ENCODE results near the gene LAMP1. TPM values are rescaled to one million over a fixed set of nuclear protein-coding genes. Genes with fewer than 3 reads are reported as not detected.

The LAMP1 gene
- total and polyA plus RNA-seq, 2 of the 4 experiments (the other 2 are of a cell fraction) = 60.6 to 229 TPM

DNA sequence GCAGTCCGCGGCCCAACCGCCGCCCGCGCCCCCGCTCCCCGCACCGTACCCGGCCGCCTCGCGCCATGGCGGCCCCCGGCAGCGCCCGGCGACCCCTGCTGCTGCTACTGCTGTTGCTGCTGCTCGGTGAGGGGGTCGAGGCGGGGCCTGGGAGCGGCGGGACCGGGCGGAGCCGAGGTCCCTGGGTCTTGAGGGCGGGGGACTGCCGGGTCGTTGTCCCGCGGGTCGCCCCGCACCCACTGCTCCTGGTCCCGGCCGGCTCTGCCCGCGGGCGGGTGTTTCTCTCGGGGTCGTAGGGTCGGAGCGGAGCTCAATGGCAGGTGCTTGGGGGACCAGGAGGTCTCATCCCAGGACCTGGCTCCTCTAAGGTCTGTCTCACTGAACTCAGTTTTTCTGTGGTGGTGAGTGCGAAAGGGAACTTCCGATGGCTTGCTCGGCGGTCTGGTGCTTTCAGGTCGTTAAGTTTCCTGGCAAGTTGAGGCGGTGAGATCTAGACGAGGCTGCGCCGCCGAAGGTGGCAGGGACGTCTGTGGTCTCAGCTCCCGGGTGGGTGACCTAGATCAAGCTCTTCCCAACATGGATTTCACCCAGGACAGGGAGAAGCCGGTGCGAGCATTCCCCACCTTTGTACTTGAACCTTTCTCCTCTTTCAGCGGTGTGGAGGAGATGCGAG lies 467 bp downstream of the LAMP1 start:
- Histone ChIP-seq H4K5ac (ENCODE audit: low read depth, low read length) (peak overlapping the region; percentile 67), H3K9ac (ENCODE audit: low read depth, low read length) (peak overlapping the region; percentile 80), H3K4ac (ENCODE audit: low read depth, low read length) (peak overlapping the region; percentile 72), H4K8ac (ENCODE audit: low read depth in 2 of 2, low read length in 2 of 2) (peak overlapping the region; percentile 63 to 73; a peak in 2 of 4 replicates), H4K20me1 (ENCODE audit: insufficient read depth, low read length) (peaks cover 42% of the 10 kb centered on the region), H3K18ac (ENCODE audit: low read depth, low read length) (no peak overlapping the region), H2BK5ac (ENCODE audit: low read depth, low read length, poor library complexity, severe bottlenecking) (peak overlapping the region; percentile 30), H4K91ac (ENCODE audit: insufficient read depth, low read depth, low read length) (no peak overlapping the region), H3K9me3 (ENCODE audit: control insufficient read depth, insufficient read depth, low read length) (no peaks in the 10 kb centered on the region), H3K79me1 (ENCODE audit: low read depth in 1 of 2, low read length in 2 of 2) (peaks cover 4 to 40% of the 10 kb centered on the region in 2 experiments; a peak in 3 of 4 replicates), H3K27ac (ENCODE audit: insufficient read depth, low read length) (peak overlapping the region; percentile 40), H2AK9ac (replicated peaks; ENCODE audit: low read depth, low read length, poor library complexity) (peak overlapping the region; percentile 98), H3K27me3 (ENCODE audit: control insufficient read depth, insufficient read depth, low read length) (no peaks in the 10 kb centered on the region), H2AFZ (replicated peaks; ENCODE audit: low read length, poor library complexity) (peak overlapping the region; percentile 100), H3K14ac (replicated peaks; ENCODE audit: low read depth, low read length) (peak overlapping the region; percentile 72), H3K4me3 (ENCODE audit: insufficient read depth, low read depth, low read length) (peak overlapping the region; percentile 73), H2BK20ac (ENCODE audit: low read depth, low read length) (no peak overlapping the region), H3K36me3 (ENCODE audit: control insufficient read depth, insufficient read depth, low read length) (no peaks in the 10 kb centered on the region; the same call in 1 of the 2 replicates), H3K9me1 (ENCODE audit: insufficient read depth, low read length) (peaks cover 7% of the 10 kb centered on the region; the same call in 1 of the 2 replicates), H3K4me2 (ENCODE audit: low read depth, low read length) (peak overlapping the region; percentile 82), H3K56ac (ENCODE audit: extremely low read depth, insufficient read depth, low read length) (peak overlapping the region; percentile 41; the same call in 1 of the 2 replicates), H2BK120ac (ENCODE audit: low read depth, low read length) (no peak overlapping the region; the same call in 1 of the 2 replicates), H3K23ac (ENCODE audit: low read depth, low read length) (peak overlapping the region; percentile 96), H3K4me1 (ENCODE audit: control insufficient read depth, insufficient read depth, low read length) (peaks cover 4% of the 10 kb centered on the region; the same call in 1 of the 2 replicates), H2BK15ac (ENCODE audit: low read depth, low read length) (no peak overlapping the region), H2AK5ac (ENCODE audit: low read depth, low read length) (peak overlapping the region; percentile 79)
- dilution Hi-C loops (cut with HindIII; ENCODE audit: low sequenced_read_pairs, unreplicated experiment) (no loop called here), in situ Hi-C loops (cut with MboI; ENCODE audit: low sequenced_read_pairs) (no loop called here), intact Hi-C loops (cut with micrococcal nuclease) (no loop called here)
- TF ChIP-seq CTCF (conservative IDR thresholded peaks at IDR 0.05; ENCODE audit: low read depth, low read length) = no peak
- TF ChIP-seq, protein P1, sequence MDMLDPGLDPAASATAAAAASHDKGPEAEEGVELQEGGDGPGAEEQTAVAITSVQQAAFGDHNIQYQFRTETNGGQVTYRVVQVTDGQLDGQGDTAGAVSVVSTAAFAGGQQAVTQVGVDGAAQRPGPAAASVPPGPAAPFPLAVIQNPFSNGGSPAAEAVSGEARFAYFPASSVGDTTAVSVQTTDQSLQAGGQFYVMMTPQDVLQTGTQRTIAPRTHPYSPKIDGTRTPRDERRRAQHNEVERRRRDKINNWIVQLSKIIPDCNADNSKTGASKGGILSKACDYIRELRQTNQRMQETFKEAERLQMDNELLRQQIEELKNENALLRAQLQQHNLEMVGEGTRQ (IDR thresholded peaks at IDR 0.05; ENCODE audit: low read depth, low read length) = no peak; the same call in 1 of the 2 replicates
- no peak for TF ChIP-seq SMC3 (IDR thresholded peaks at IDR 0.05; ENCODE audit: low read depth, low read length)
- no peak for TF ChIP-seq RFX5 (IDR thresholded peaks at IDR 0.05; ENCODE audit: low read depth, low read length)
- no peak for TF ChIP-seq CHD1 (IDR thresholded peaks at IDR 0.05; ENCODE audit: low read depth, low read length)
- TF ChIP-seq, protein P2, sequence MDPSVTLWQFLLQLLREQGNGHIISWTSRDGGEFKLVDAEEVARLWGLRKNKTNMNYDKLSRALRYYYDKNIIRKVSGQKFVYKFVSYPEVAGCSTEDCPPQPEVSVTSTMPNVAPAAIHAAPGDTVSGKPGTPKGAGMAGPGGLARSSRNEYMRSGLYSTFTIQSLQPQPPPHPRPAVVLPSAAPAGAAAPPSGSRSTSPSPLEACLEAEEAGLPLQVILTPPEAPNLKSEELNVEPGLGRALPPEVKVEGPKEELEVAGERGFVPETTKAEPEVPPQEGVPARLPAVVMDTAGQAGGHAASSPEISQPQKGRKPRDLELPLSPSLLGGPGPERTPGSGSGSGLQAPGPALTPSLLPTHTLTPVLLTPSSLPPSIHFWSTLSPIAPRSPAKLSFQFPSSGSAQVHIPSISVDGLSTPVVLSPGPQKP (IDR thresholded peaks at IDR 0.05; ENCODE audit: borderline replicate concordance, low read depth, low read length) = no peak
- TF ChIP-seq MAZ (IDR thresholded peaks at IDR 0.05; ENCODE audit: borderline replicate concordance, low read depth, low read length) = no peak; the same call in 1 of the 2 replicates
- TF ChIP-seq MXI1 (IDR thresholded peaks at IDR 0.05; ENCODE audit: borderline replicate concordance, low read depth, low read length) = no peak
- TF ChIP-seq FOS (IDR thresholded peaks at IDR 0.05; ENCODE audit: low read depth, low read length) = no peak
- no peak for TF ChIP-seq CEBPB (IDR thresholded peaks at IDR 0.05; ENCODE audit: low read depth, low read length)
- no peak for TF ChIP-seq RCOR1 (IDR thresholded peaks at IDR 0.05; ENCODE audit: insufficient replicate concordance, low read length)
- no peak for TF ChIP-seq MAFK (IDR thresholded peaks at IDR 0.05; ENCODE audit: low read depth, low read length)
- TF ChIP-seq POLR2A (IDR thresholded peaks at IDR 0.05; ENCODE audit: low read depth, low read length) = no peak
- TF ChIP-seq NFE2L2 (IDR thresholded peaks at IDR 0.05; ENCODE audit: low read depth, low read length) = no peak
- TF ChIP-seq BHLHE40 (IDR thresholded peaks at IDR 0.05; ENCODE audit: low read depth, low read length) = no peak
- 1% methylated on average over 28 of the region's 58 CpGs; no CpG with 5 or more reads in 1 of the 2 experiments for WGBS, 2 experiments (ENCODE audit: extremely low coverage in 2 of 2, insufficient read length in 1 of 2)
- POLR2A ChIA-PET (ENCODE audit: unreplicated experiment) = no interaction called here
- CTCF ChIA-PET = no interaction called here
- ATAC-seq (ENCODE audit: low read depth) = no peak; the same call in none of the 2 replicates
- no TSS peak for BruUV-seq (replicated peaks)
- DNase-seq = no peak
